Measurements from ENCODE around the gene FCER1A.

Gene FCER1A

DNA sequence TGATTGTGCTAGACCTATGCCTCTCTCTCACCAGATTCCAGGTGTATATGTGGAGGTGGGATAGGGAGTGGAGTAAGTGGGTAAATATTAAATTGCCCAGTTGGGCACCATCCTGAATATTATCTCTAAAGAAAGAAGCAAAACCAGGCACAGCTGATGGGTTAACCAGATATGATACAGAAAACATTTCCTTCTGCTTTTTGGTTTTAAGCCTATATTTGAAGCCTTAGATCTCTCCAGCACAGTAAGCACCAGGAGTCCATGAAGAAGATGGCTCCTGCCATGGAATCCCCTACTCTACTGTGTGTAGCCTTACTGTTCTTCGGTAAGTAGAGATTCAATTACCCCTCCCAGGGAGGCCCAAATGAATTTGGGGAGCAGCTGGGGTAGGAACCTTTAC, at the start of gene FCER1A:
Gene FCER1A (plus strand): TSS at position 242 of the 400 bp plus-strand sequence. CDS start 29 bp downstream, at position 271.
- no peak for DNase-seq (ENCODE audit: low read depth in 1 of 2, low spot score in 1 of 2)

DNA sequence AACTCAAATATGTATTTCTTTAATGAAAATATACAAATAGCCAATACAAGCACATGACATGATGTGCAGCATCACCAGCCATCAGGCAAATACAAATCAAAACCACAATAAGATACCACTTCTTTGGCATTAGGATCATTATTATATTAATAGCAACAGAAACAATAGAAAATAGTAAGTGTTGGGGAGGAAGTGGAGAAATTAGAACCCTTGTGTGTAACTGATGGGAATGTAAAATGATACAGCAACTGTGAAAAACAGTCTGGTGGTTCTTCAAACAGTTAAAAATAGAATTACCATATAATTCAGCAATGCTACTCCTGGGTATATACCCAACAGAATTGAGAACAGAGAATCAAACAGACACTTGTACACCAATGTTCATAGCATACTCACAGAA, 40.8 kb upstream of the FCER1A start:
- DNase-seq (ENCODE audit: low read depth in 1 of 2, low spot score in 1 of 2) = no peak

DNA sequence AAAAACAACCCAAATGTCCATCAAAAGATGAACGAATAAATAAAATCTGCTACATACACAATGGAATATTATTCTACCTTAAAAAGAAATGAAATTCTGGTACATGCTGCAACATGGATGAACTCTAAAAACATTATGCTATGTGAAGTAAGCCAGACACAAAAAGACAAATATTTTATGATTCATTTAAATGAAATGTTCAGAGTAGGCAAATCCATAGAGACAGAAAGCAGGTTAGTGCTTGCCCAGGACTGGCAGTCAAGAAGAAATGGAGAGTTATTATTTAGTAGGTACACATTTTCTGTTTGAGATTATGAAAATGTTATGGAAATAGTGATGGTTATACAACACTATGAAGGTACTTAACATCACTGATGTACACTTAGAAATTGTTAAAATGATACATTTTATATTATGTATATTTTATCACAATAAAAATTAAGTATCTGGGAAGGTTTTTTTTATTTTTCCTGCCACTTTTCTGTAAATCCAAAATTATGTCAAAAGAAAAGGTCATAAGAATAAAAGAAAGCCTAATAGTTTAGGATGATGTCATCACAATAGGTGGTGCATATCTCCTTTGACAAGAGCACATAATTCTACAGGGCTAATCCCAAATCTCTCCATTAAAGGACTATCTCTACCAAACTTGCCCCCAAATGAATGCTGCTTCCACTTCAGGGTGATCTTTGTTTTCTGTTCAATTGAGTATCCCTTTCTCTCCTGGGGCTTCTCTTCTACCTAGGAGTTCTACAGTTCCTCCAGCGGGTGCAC, 40.2 kb upstream of the FCER1A start:
- no peak for DNase-seq (ENCODE audit: low read depth in 1 of 2, low spot score in 1 of 2)

DNA sequence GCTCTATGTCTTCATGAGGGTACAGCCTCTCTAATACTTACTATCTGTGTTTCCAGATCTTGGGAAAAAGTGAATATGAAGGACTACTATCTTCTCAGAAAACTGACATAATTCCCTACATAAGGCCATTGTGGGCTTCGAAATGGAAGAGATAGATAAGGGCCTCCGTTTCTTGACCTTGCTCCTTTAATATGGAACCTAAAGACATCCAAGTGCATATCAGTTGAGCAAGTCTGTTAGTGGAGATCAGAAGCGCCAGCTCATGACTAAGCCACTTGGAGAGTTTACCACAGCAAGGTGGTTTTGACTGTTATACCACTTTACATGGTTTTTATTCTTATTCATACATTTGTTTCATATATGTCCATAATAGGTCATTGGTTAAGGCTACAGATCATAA, 35.3 kb upstream of the FCER1A start:
- no peak for DNase-seq (ENCODE audit: low read depth in 1 of 2, low spot score in 1 of 2)

DNA sequence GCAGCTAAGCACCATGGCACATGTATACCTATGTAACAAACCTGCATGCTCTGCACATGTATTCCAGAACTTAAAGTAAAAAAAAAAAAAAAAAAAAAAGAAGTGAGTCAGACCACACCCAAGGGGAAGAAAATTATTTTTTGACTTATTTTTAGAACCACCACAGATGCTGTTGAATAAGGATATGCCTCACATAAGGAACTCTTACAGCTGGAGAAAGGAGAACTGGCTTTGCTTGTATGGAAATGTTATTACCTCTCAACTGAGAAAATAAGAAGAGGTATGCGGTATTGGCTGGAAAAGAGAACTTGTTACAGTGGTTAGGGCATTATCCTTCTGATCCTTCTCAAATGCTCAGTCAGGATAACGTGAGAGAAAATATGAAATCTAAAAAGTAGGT, 27.5 kb upstream of the FCER1A start:
- no peak for DNase-seq (ENCODE audit: low read depth in 1 of 2, low spot score in 1 of 2)

DNA sequence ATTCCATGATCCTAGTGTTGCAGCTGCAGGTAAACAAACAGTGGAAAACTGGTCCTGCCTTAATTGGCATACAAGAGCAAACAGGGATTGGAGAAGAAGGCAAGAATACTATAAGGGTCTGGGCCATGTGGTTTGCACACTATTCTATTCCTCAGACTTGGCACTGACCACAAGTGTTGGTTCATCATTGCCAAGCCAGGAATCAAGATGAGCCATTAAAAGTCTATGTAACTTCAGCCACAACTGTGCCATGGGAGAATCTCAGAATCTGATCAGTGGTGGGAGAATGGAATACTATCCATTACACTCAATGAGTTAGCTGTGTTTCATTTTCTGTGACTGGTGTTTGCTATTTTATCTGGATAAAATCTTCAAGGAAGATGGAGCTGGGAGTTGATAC, 26.2 kb upstream of the FCER1A start:
- DNase-seq (ENCODE audit: low read depth in 1 of 2, low spot score in 1 of 2) = no peak

DNA sequence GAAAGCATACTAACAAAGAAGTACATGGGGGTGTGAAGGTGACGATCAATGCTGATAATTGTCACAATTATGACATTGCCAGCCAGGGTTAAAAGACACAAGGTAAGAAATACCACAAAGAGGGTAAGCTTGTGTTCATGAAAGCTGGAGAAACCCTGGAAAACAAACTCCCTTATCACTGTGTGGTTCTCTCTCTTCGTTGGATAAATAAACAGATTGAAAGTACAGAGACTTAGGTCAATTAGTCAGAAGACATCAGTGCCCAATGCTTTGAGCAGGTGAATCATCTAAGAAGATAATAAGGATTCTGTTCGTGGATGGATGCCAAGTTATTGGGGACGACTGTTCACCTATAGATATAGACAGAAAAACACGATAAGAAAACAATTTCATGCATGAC, 22.4 kb upstream of the FCER1A start:
- DNase-seq (ENCODE audit: low read depth in 1 of 2, low spot score in 1 of 2) = no peak

DNA sequence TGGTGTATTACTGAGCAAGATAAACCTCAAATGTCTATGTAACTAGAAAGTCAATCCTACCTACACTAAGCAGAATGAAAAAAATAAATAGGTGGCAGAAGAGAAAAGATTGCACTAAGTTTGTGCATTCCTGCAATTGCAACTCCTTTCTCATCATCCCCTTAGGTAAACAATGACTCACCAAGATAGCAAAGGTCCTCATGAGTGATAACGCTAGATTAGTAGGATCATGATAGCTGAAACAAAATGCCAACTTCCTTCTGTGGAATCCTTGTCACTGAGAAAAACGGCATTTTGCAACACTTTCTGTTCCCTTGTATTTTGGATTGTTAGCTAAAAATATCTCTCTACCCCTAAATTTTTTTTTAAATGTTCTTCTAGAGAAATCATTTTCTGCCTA, 20.0 kb upstream of the FCER1A start:
- no peak for DNase-seq (ENCODE audit: low read depth in 1 of 2, low spot score in 1 of 2)

DNA sequence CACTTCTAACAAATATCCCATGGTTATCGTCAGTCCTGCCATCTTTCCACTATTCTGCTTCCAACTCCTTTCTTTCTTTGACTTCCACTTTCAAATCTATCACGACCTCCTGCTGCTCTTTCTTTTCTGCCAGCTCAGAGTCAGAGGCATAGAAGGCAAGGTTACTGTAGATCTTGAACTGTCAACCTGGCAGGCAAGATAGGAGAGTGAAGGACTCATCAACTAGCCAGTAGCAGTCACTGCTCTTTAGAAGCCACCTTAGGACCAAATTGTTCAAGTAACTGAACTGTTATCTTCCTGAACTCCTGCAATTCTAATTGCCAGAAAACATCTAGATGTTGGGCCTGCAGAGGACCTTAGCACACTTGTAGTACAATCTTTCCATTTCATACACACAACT, 13.1 kb upstream of the FCER1A start:
- DNase-seq (ENCODE audit: low read depth in 1 of 2, low spot score in 1 of 2) = no peak

DNA sequence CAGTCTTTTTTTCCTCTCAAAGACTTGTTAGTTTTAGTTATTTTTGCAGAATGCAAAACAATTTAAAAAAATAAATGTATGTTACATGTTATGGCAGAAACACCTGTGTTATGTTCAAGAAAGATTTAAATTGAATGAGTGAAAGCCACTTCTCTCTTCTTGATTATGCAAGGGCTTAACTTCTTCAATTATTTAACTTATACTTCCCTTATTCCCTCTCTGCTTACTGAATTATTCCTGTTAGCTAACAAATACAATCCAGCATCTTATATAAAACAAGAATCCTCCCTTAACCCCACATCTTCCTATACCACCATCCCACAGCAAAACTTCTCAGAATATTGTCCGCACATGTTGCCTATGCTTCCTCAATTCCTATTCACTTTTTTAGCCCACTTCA, 10.7 kb upstream of the FCER1A start:
- DNase-seq (ENCODE audit: low read depth in 1 of 2, low spot score in 1 of 2) = no peak

DNA sequence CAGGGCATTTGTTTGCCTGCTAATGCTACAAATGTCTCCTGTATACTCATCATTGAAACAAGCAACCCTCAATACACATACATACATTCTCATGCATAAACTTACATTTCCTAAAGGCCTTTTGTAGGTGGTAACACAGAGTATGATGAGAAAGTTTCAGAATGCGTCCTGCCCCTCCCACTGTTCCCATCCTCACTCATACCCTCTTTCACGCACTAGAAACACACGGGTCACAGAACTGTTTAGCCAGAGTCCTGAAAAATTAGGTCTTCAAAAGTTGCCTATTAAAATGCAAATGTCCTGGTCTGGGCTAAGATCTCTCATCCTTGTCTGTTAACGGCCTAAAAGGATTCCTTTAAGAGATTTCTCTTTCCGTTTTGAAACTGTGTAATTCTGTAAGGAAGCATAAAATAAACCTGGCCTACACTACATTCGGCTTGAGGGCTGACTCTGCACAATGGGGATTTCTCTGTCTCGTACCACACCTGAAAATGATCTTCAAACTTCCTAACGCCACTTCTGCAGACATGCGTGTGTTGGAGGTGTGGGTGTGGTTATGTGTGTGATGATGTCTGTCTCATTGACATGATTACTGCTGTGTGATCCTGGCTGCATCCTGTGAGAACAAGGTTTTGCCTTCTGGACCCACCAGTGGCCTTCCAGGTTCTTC, 5.3 kb upstream of the FCER1A start:
- no peak for DNase-seq (ENCODE audit: low read depth in 1 of 2, low spot score in 1 of 2)

DNA sequence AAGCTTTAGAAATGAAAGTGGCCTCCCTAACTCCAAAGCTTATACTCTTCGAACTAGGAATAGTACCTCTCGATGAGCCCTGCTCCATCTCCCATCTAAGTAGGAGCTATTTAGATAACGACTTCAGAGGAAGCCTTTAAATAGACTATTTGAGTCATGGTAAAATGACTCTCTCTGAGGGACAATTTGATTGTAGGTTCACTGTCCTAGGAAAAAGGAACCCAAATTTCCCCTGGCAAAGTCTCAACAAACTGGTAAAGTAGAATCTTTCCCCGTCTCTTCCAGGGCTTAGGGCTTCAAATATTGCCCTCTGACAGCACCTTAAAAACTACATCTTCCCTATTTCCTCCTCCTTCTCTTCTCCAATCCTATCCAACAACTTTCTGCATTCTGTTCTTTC, 2.0 kb upstream of the FCER1A start:
- no peak for DNase-seq (ENCODE audit: low read depth in 1 of 2, low spot score in 1 of 2)

DNA sequence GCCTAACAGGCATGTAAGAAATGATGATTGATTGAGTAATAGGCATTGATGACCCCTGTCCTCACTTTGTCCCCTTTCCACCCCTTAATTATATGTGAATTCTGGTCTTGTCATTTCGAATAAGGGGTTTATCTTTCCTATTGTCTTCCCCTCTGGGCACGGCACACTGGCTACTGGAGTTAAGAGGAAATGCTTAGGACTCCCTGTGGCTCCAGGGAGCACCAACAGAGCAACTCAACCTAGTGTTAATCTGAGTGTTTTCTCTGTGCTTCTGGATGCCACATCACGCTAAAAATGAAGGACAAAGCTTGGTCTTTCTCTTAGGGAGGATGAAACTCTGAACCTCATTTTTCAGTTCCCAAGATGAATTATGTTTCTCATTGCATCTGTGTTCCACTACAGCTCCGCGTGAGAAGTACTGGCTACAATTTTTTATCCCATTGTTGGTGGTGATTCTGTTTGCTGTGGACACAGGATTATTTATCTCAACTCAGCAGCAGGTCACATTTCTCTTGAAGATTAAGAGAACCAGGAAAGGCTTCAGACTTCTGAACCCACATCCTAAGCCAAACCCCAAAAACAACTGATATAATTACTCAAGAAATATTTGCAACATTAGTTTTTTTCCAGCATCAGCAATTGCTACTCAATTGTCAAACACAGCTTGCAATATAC, 5.3 kb downstream of the FCER1A start:
- DNase-seq (ENCODE audit: low read depth in 1 of 2, low spot score in 1 of 2) = no peak

DNA sequence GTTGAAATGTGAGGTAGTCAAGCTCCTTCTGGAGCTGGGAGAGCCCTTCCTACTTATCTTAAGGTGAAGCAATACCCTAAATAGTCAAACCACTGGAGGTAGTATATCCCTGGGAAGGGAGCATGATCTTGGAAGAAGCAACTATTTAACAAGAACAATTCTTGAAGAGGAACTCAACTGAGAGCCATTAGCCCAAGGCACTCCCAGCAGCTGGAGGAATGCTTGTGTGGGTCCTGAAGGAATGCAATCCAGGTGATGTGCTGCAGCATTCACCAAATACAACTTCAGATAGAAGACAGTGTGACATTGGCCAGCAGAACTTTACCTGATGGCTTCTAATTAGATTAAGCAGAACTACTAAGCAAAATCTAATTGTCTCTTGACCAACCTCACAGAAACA, 9.5 kb downstream of the FCER1A start:
- DNase-seq (ENCODE audit: low read depth in 1 of 2, low spot score in 1 of 2) = no peak

DNA sequence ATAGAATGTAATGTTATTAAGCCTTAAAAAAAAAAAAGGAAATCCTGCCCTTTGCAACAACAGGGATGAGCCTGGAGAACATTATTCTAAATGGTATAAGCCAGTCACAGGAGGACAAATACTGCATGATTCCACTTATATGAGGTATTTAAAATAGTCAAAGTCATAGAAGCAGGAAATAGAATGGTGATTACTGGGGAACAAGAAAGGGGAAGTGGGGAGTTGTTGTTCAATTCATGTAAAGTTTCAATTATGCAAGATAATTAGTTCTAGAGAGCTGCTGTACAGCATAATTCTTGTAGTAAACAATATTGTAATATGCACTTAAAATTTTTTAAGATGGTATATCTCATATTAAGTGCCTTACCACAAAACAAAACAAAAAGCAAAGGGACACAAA, 13.2 kb downstream of the FCER1A start:
- DNase-seq (ENCODE audit: low read depth in 1 of 2, low spot score in 1 of 2) = no peak

DNA sequence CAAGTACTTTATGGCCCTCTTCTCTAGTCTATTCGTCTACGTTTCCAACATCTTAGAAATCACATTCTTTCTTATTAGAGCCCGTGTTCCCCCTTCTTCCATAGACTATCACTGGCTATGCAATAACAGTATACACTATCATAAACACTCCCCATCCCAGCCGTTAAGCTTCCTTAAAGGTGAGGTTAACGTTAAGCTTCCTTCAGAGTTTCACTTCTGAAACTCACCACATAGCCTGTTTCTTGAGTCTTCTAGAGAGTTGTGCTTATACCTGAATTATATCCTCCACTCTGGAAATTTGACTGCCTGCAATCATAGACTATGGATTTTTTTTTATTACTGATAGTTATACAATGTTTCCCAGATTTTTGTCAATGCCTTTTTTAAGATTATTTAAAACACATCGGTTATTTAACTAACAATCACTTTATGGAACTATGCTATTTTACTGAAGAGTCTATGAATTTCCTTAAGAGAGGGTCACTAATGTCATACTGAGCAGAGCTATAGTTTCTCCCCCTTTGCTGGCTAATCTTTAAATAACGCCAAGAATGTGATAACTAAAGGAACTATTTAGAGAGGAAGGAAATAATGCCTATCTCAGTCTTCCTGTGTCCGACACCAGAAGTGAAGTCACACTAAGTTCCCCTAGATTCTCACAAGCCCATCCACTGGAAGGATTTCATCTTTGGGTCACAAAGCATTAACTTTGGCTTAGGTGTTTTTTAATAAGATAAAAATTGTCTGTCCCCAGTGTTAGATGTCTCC, 16.8 kb downstream of the FCER1A start:
- no peak for DNase-seq (ENCODE audit: low read depth in 1 of 2, low spot score in 1 of 2)

DNA sequence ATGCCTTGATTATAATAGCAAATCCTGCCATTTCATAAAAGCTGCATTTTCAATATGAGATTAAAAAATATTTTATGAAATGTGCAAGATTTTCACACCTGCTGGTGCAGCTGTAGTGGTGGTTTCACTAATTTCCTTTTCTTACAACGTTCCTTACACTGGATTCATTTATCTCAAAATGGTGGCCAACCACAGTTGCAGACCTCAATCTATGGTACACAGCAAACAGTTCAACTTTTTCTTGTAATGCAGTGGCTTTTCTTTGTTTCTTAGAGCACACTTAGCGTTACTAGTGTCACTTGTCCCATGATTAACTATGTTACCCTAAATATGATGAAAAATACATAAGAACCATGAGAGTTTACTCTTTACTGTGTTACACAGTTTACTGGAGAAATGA, 32.7 kb downstream of the FCER1A start:
- DNase-seq (ENCODE audit: low read depth in 1 of 2, low spot score in 1 of 2) = no peak

DNA sequence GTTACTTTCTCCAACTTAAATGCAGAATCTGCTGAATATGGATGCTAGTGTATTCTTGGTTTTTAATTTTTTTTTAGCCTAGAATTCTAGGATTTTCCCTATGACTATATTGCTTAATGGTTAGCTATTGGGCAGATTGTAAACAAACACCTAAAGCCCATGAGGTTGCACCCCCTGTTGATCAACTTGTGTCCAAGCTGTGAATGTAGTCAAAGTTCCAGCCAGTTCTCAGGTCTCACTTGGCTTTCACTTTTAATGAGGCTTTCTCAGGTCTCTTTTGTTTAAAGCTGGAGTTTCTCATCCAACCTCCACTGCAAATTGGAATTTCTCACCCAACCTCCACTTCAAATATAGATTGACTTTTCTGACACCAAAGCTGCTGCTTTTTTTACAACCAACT, 35.9 kb downstream of the FCER1A start:
- no peak for DNase-seq (ENCODE audit: low read depth in 1 of 2, low spot score in 1 of 2)

DNA sequence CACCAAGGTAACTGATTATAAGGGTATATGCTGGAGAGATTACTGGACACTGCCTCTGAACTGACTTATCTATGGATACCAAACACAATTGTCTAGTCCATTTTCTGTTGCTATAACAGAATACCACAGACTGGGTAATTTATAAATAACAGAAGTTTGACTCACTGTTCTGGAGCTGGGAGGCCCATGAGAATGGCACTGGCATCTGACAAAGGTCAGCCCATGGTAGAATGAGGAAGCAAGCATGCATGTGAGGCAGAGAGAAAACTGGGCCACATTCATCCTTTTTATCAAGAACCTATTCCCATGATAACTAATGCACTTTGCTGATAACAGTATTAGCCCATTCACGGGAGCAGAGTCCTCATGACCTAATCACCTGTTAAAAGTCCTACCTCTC, 37.4 kb downstream of the FCER1A start:
- no peak for DNase-seq (ENCODE audit: low read depth in 1 of 2, low spot score in 1 of 2)

DNA sequence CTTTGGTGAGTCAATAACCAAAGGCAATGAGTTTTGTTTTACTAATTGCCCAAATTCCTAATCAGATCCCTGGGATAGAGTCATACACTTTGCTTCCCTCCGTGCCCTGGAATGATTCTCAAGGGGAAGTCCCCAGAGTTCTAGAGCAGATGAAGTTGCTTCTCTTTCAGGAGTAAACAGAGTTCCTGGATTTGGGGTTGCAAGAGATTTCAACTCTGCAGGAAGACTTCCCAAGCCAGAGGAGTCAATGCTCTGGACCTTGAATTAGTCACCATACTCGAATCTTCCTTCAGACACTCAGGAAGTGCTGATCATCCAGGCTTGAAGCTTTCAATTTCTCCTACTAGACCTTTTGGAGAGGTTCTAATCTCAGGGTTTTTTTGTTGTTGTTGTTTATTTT, 39.6 kb downstream of the FCER1A start:
- DNase-seq (ENCODE audit: low read depth in 1 of 2, low spot score in 1 of 2) = no peak

DNA sequence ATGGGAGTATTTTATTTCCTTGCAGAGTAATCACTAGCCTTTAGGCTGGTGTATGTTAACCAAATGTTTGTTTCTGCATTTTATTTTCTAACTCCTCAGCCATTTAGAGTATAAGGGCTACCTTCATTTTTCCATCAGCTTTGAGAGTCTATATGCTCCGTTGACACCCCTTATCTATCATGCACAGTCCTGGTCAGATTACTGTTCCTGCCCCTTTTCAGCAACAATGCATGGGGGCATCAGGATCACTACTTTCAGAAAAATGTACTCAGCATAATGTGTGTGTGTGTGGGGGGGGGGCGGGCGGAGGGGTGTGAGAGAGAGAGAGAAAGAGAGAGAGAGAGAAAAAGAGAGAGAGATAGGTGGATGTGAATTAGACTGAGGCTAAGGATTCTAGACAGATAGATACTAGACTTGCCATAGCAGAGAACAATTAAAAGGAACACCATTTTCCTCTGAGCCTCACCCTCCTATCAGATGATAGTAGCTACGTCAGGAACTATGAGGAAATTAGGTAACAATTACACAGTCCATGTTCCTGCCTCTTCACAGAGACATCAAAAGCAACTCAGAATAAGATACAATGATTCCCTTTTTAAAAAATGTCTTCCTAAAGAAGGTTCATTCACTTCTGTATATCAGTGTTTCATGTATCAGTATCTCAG, 40.8 kb downstream of the FCER1A start:
- no peak for DNase-seq (ENCODE audit: low read depth in 1 of 2, low spot score in 1 of 2)
